A673 (cell line): ENCODE results near the gene NDUFB11. TPM values are rescaled to one million over a fixed set of nuclear protein-coding genes. Genes with fewer than 3 reads are reported as not detected.
A peak's percentile ranks its signal among the peaks of the same experiment; 100 is the strongest.

ENCODE experiments used
- BruUV-seq: library from RNA; stranded (reverse); fragments of 400-500 nt; replicated peaks from 2 replicates; lab custom pipeline; 2021; lab: Mats Ljungman, UMichigan
- CTCF ChIA-PET: fragments of 300-600 bp; sonication (Branson Sonifier 250); formaldehyde crosslinking; loops from one replicate; lab custom pipeline; 2022; ENCODE audit warnings: antibody characterized with exemption; lab: Charles Lee
- POLR2A ChIA-PET: fragments of 300-600 bp; sonication (Branson Sonifier 250); formaldehyde crosslinking; loops from one replicate; lab custom pipeline; 2022; ENCODE audit warnings: antibody characterized with exemption; ENCODE audit not compliant: low non-redundant PET; lab: Charles Lee
- DNase-seq: peaks from one replicate; pipeline ENCODE4 v3.0.0-alpha.2; 2015; ENCODE audit warnings: low spot score
- H3K27ac ChIP-seq: fragments of 200-600 bp; sonication (generic); 2 replicates; pipeline ENCODE4 v1.5.1; 2016; ENCODE audit warnings: mixed run types, low read depth, mild to moderate bottlenecking, mixed read lengths, antibody characterized with exemption, low read length; ENCODE audit not compliant: poor library complexity, severe bottlenecking
- H3K27me3 ChIP-seq: fragments of 200-600 bp; sonication (generic); replicated peaks from 2 replicates; pipeline ENCODE4 v1.6.1; 2017; ENCODE audit warnings: mixed run types, low read depth, mild to moderate bottlenecking, mixed read lengths, antibody characterized with exemption, low read length; ENCODE audit not compliant: insufficient read depth, poor library complexity
- H3K36me3 ChIP-seq: fragments of 200-600 bp; sonication (generic); 2 replicates; pipeline ENCODE4 v1.6.1; 2016; ENCODE audit warnings: mixed run types, mild to moderate bottlenecking, mixed read lengths, antibody characterized with exemption, low read length; ENCODE audit not compliant: insufficient read depth, poor library complexity, severe bottlenecking
- H3K4me1 ChIP-seq: fragments of 200-600 bp; sonication (generic); 2 replicates; pipeline ENCODE4 v1.6.1; 2017; ENCODE audit warnings: mixed run types, mild to moderate bottlenecking, mixed read lengths, antibody characterized with exemption, low read length; ENCODE audit not compliant: insufficient read depth, poor library complexity, severe bottlenecking
- H3K4me3 ChIP-seq: fragments of 200-600 bp; sonication (generic); 2 replicates; pipeline ENCODE4 v1.5.1; 2016; ENCODE audit warnings: low read depth, mixed run types, mild to moderate bottlenecking, mixed read lengths, low read length; ENCODE audit not compliant: poor library complexity, severe bottlenecking
- H3K9me3 ChIP-seq: fragments of 200-600 bp; sonication (generic); 2 replicates; pipeline ENCODE4 v1.6.1; 2016; ENCODE audit warnings: mixed run types, low read depth, mild to moderate bottlenecking, mixed read lengths, antibody characterized with exemption, low read length; ENCODE audit not compliant: poor library complexity, severe bottlenecking
- EZH2 ChIP-seq: fragments of 200-600 bp; sonication (generic); IDR thresholded peaks from 2 replicates; pipeline ENCODE4 v1.6.1; 2017; ENCODE audit warnings: borderline replicate concordance, low read depth, mild to moderate bottlenecking, mixed read lengths, antibody characterized with exemption, low read length; ENCODE audit not compliant: poor library complexity, severe bottlenecking
- intact Hi-C: fragments of 100-400 bp; cut with micrococcal nuclease; formaldehyde crosslinking; loops from one replicate; pipeline ENCODE4 v1.10.0; 2022; ENCODE audit not compliant: unreplicated experiment
- total RNA-seq: library from RNA; stranded (reverse); gene quantifications from 2 replicates; pipeline ENCODE4 v1.2.3, GENCODE V29; 2021
- TF ChIP-seq, protein P1 (sequence below): fragments of 300-800, 200-600 bp; sonication (generic); conservative IDR thresholded peaks from 2 replicates; pipeline ENCODE4 v1.5.1; 2017; ENCODE audit warnings: low read depth, mild to moderate bottlenecking, antibody characterized with exemption, low read length, moderate library complexity, mixed read lengths

NDUFB11 gene
- total RNA-seq, 1 experiment from 2014 or later: 137 TPM

- no TSS peak for BruUV-seq
- CTCF ChIA-PET: interaction anchor here (1.1 kb wide), 1 partner anchor 539 kb away, joined by 3 read pairs; no protein-coding TSS in a partner anchor
- POLR2A ChIA-PET: no interaction called here
- no peaks in the 10 kb centered on the region for H3K9me3 ChIP-seq
- intact Hi-C loops: loop anchor here (2.0 to 10.0 kb wide), 4 partner anchors 192 to 539 kb away; partner anchors contain the start of gene SLC9A7
- H3K27me3 ChIP-seq: peaks cover 3% of the 10 kb centered on the region
- H3K4me1 ChIP-seq: peaks cover 6% of the 10 kb centered on the region
- no peaks in the 10 kb centered on the region for H3K36me3 ChIP-seq
- H3K27ac ChIP-seq: no peak overlapping the region
- DNase-seq: no peak
- no peak for TF ChIP-seq EZH2
- TF ChIP-seq, protein P1, sequence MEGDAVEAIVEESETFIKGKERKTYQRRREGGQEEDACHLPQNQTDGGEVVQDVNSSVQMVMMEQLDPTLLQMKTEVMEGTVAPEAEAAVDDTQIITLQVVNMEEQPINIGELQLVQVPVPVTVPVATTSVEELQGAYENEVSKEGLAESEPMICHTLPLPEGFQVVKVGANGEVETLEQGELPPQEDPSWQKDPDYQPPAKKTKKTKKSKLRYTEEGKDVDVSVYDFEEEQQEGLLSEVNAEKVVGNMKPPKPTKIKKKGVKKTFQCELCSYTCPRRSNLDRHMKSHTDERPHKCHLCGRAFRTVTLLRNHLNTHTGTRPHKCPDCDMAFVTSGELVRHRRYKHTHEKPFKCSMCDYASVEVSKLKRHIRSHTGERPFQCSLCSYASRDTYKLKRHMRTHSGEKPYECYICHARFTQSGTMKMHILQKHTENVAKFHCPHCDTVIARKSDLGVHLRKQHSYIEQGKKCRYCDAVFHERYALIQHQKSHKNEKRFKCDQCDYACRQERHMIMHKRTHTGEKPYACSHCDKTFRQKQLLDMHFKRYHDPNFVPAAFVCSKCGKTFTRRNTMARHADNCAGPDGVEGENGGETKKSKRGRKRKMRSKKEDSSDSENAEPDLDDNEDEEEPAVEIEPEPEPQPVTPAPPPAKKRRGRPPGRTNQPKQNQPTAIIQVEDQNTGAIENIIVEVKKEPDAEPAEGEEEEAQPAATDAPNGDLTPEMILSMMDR: no peak
- H3K4me3 ChIP-seq: no peak overlapping the region
Measured at GRCh38 chrX:47093860-47094259, 50.6 kb downstream of the NDUFB11 start.

- CTCF ChIA-PET: interaction anchor here (1.1 kb wide), 1 partner anchor 538 kb away, joined by 3 read pairs; no protein-coding TSS in a partner anchor
- H3K27me3 ChIP-seq: peaks cover 3% of the 10 kb centered on the region
- peak; percentile 64 for DNase-seq
- TF ChIP-seq EZH2: no peak
- TF ChIP-seq, protein P1: peak; percentile 66
- H3K36me3 ChIP-seq: no peaks in the 10 kb centered on the region
- intact Hi-C loops: loop anchor here (2.0 to 10.0 kb wide), 4 partner anchors 191 to 538 kb away; partner anchors contain the start of gene SLC9A7
- H3K4me1 ChIP-seq: peaks cover 6% of the 10 kb centered on the region
- BruUV-seq: no TSS peak
- H3K4me3 ChIP-seq: no peak overlapping the region
- H3K9me3 ChIP-seq: no peaks in the 10 kb centered on the region
- POLR2A ChIA-PET: no interaction called here
- H3K27ac ChIP-seq: no peak overlapping the region
Measured at GRCh38 chrX:47093248-47093647, 51.3 kb downstream of the NDUFB11 start.

Other genes starting within 250 kb of the NDUFB11 start
- gene JADE3, start 232.3 kb downstream of the NDUFB11 start, total RNA-seq: 42.4 and 48.5 TPM in 2 replicates
- 1.6 and 1.8 TPM in 2 replicates for gene RGN, start 66.3 kb downstream of the NDUFB11 start, total RNA-seq
- 80.9 and 85.3 TPM in 2 replicates for gene RBM10, start 519 bp upstream of the NDUFB11 start, total RNA-seq
- 413 and 437 TPM in 2 replicates for gene UBA1, start 49.1 kb upstream of the NDUFB11 start, total RNA-seq
- 168 and 181 TPM in 2 replicates for gene CDK16, start 74.0 kb upstream of the NDUFB11 start, total RNA-seq
- 122 and 134 TPM in 2 replicates for gene USP11, start 88.3 kb upstream of the NDUFB11 start, total RNA-seq
- gene ZNF157, start 225.9 kb upstream of the NDUFB11 start, total RNA-seq: not detected in 2 replicates